Mucosa of descending colon (tissue), 3 donors: ENCODE data around the gene BIRC6. TPM values are rescaled to one million over a fixed set of nuclear protein-coding genes. Genes with fewer than 3 reads are reported as not detected.
"Not testable (repeated sequence)": the region's sequence is repeated elsewhere in the genome, so short reads cannot be mapped to it uniquely, and the experiment has no call there.

Experiments used
- ATAC-seq: fragments of 200-7000 bp; cut with Tn5 transposase; one replicate; pipeline ENCODE4 v1.9.1; 2020; ENCODE audit warnings: mild to moderate bottlenecking, moderate library complexity
- DNase-seq, 3 donors: peaks; one replicate each; pipeline ENCODE4 v3.0.0-alpha.2; 2020
- H3K36me3 ChIP-seq: fragments of 200-600 bp; one replicate; pipeline ENCODE4 v1.8.0; 2021; ENCODE audit warnings: low read depth, mild to moderate bottlenecking
- H3K4me1 ChIP-seq: fragments of 200-600 bp; one replicate; pipeline ENCODE4 v1.8.0; 2021; ENCODE audit warnings: low read depth, mild to moderate bottlenecking
- H3K4me3 ChIP-seq: fragments of 200-600 bp; one replicate; pipeline ENCODE4 v1.8.0; 2021; ENCODE audit warnings: mild to moderate bottlenecking
- H3K9me3 ChIP-seq: fragments of 200-600 bp; one replicate; pipeline ENCODE4 v1.8.0; 2021; ENCODE audit warnings: mild to moderate bottlenecking
- CTCF ChIP-seq: fragments of 200-600 bp; IDR thresholded peaks from one replicate; pipeline ENCODE4 v1.8.0; 2022; ENCODE audit warnings: antibody characterized with exemption, mild to moderate bottlenecking
- intact Hi-C, 2 donors: fragments of 100-400 bp; cut with DNase I in 1 of 2; cut with micrococcal nuclease in 1 of 2; formaldehyde crosslinking; loops; one replicate each; pipeline versions ENCODE4 v1.11.0 to v1.11.1; 2022; cut with DNase I, micrococcal nuclease
- total RNA-seq, 3 donors: library from RNA; stranded (reverse); fragmentation: NEBNext Ultra II Directional in 2 of 3; extraction: Animal tissue kit (Norgen Biotek cat#: 25700) in 2 of 3; gene quantifications; one replicate each; pipeline versions ENCODE4 v1.2.1 to v1.2.4, GENCODE V29; 2021 to 2023
- donor health status: DM: no; HTN: no; CAD: no; lungs with moderate emphysema.
- donor health status: DM: no; HTN: no; CAD: no.
- donor health status: DM: no; HTN: yes; CAD: no.

BIRC6 gene
- total RNA-seq, 3 donors from 2014 or later = 102 to 136 (median 112) TPM

- no peaks in the 10 kb centered on the region for H3K9me3 ChIP-seq
- no peak overlapping the region for H3K4me3 ChIP-seq
- no peaks in the 10 kb centered on the region for H3K36me3 ChIP-seq
- intact Hi-C loops = no loop called here
- TF ChIP-seq CTCF = no peak
- DNase-seq (no peak), ATAC-seq (no peak)
- H3K4me1 ChIP-seq = peaks cover 9% of the 10 kb centered on the region
These were observed 269.9 kb downstream of the BIRC6 start for GRCh38 chr2:32626639-32627221.

DNA sequence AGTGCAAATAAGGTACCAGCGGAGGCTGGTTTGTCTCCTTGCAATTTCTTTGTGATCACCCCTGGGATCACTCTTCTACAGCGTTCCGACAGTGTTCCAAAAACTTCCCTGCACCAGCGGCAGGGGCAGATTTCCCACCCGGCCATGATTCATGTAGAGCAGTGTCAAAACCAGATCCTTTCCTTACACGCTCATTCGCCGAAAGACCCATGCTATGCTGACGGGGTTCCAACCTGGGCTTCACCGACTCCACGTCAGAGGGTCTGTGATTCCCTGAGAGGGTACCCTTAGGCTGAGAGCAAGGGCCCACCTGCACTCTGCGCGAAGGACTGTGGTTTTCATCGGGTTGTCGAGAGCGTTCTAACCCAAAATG is 270.6 kb downstream of the BIRC6 start:
- peak; percentile 47 for ATAC-seq
- Histone ChIP-seq H3K4me3 (peak overlapping the region; percentile 23), H3K4me1 (peaks cover 9% of the 10 kb centered on the region), H3K36me3 (no peaks in the 10 kb centered on the region), H3K9me3 (no peaks in the 10 kb centered on the region)
- peak; percentile 38 to 58 (median 55) for DNase-seq
- TF ChIP-seq CTCF = no peak
- intact Hi-C loops = no loop called here

- DNase-seq (peak; percentile 96 to 99 (median 98)), ATAC-seq (peak; percentile 100)
- no peaks in the 10 kb centered on the region for H3K36me3 ChIP-seq
- no peaks in the 10 kb centered on the region for H3K9me3 ChIP-seq
- intact Hi-C loops = no loop called here
- peak within 1 kb of the TSS; percentile 37 for H3K4me3 ChIP-seq
- no peak for TF ChIP-seq CTCF
- peaks cover 9% of the 10 kb centered on the region for H3K4me1 ChIP-seq
These were observed 271.2 kb downstream of the BIRC6 start, which contains the start of gene TTC27 for GRCh38 chr2:32627814-32628579. Gene TTC27, plus strand, starts transcription at chr2:32628050. Its CDS starts 243 bp downstream, at chr2:32628293.

- DNase-seq = no peak
- no peak overlapping the region for H3K4me3 ChIP-seq
- no peak for TF ChIP-seq CTCF
- peaks cover 9% of the 10 kb centered on the region for H3K4me1 ChIP-seq
- H3K36me3 ChIP-seq = no peaks in the 10 kb centered on the region
- no peaks in the 10 kb centered on the region for H3K9me3 ChIP-seq
- intact Hi-C loops = no loop called here
- ATAC-seq = no peak
These were observed 275.3 kb downstream of the BIRC6 start for GRCh38 chr2:32632089-32632488.

- DNase-seq = no peak
- H3K36me3 ChIP-seq = no peaks in the 10 kb centered on the region
- H3K4me3 ChIP-seq = no peak overlapping the region
- H3K9me3 ChIP-seq = no peaks in the 10 kb centered on the region
- intact Hi-C loops = no loop called here
- no peak for TF ChIP-seq CTCF
- peaks cover 9% of the 10 kb centered on the region for H3K4me1 ChIP-seq
- no peak for ATAC-seq
These were observed 276.2 kb downstream of the BIRC6 start for GRCh38 chr2:32633040-32633439.

DNA sequence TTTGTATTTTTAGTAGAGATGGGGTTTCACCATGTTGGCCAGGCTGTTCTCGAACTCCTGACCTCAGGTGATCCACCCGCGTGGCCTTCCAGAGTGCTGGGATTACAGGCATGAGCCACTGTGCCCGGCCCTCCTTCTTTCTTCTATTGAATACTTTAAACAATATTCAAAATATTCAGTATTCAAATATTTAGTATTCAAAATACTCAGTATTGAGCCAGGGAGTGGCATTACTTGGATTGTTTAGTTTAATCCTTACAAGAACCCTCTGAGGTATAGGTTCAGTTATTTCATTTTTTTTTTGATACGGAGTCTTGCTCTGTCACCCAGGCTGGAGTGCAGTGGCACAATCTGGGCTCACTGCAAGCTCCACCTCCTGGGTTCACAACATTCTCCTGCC is 281.7 kb downstream of the BIRC6 start:
- DNase-seq, intact Hi-C loops, H3K9me3 ChIP-seq, ATAC-seq, H3K4me3 ChIP-seq, H3K4me1 ChIP-seq: not testable (repeated sequence)
- H3K36me3 ChIP-seq = peaks cover 10% of the 10 kb centered on the region
